ENCODE data around the gene TOR4A. TPM values are rescaled to one million over a fixed set of nuclear protein-coding genes. Genes with fewer than 3 reads are reported as not detected.
A peak's percentile ranks its signal among the peaks of the same experiment; 100 is the strongest.

The TOR4A gene
- 10 to 100 TPM; 10.9 to 17.2 (median 13.1) TPM for total RNA-seq
- 6.2 TPM for polyA plus RNA-seq
- long read RNA-seq, donor 1, full-length matches to known transcripts, result 10 of 32 reads
- long read RNA-seq, donor 1, partial matches to known transcripts, result 0 of 32 reads
- long read RNA-seq, donor 1, other reads (novel, unspliced or antisense), result 22 of 32 reads
- long read RNA-seq, donor 2, full-length matches to known transcripts, result 9 of 21 reads
- long read RNA-seq, donor 2, partial matches to known transcripts, result 11 of 21 reads
- long read RNA-seq, donor 2, other reads (novel, unspliced or antisense), result 1 of 21 reads
- long read RNA-seq, donor 3, result 0 reads
- long read RNA-seq, donor 4, full-length matches to known transcripts, result 16 of 39 reads
- long read RNA-seq, donor 4, partial matches to known transcripts, result 21 of 39 reads
- long read RNA-seq, donor 4, other reads (novel, unspliced or antisense), result 2 of 39 reads

- H3K4me3 ChIP-seq (ENCODE audit: low read length), result peak within 1 kb of the TSS; percentile 53
- WGBS, result 10% methylated on average over 25 of the region's 25 CpGs
- H3K27ac ChIP-seq (ENCODE audit: low read length), result peak within 1 kb of the TSS; percentile 87
- ATAC-seq (peak; percentile 77 to 87), DNase-seq (peak; percentile 93 to 95 (median 94))
- no peaks in the 10 kb centered on the region for H3K27me3 ChIP-seq (ENCODE audit: control insufficient read depth, insufficient read depth)
- intact Hi-C loops (cut with DNase I), result no loop called here
- H3K4me1 ChIP-seq (ENCODE audit: control insufficient read depth, insufficient read depth, low read length), result peaks cover 5% of the 10 kb centered on the region
- H3K9me3 ChIP-seq (ENCODE audit: control insufficient read depth, low read length), result no peaks in the 10 kb centered on the region
These were observed at the start of gene TOR4A for GRCh38 chr9:137277329-137278041. TOR4A (plus strand) TSS chr9:137277726; CDS start chr9:137278690, 964 bp downstream.

DNA sequence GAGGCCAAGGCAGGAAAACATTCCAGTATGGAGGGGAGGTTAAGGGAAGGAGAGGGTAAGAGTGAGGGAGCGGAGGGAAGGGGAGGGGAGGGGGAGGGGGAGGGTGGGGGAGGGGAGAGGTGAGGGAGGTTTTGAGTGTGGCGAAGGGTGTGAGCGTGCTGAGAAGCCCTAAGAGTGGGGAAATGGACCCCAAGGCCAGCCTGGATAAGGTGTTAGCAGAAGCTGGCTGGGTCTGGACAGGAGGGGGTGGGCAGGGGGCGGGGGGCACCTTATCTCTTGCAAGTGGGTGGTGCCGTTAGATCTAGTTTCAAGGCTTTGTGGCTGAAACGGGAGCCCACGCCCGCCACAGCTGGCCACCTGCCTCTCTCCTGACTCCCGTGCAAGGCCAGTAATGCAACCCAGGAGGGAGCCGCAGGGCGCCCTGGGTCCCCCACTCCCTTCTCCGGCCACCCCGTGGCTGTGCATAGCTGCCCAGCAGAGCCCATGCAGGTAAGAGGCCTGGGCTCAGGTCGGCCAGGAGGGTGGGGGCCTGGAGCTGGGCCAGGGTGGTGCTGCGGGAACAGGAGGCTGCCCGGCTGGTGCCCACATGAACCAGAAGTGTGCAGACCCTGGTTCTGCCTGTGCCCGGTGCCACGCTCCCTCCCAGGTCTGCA lies 49.5 kb upstream of the TOR4A start:
- H3K9me3 ChIP-seq (ENCODE audit: control insufficient read depth, low read length), result no peaks in the 10 kb centered on the region
- 35% methylated on average over 18 of the region's 18 CpGs for WGBS
- H3K27me3 ChIP-seq (ENCODE audit: control insufficient read depth, insufficient read depth), result no peaks in the 10 kb centered on the region
- H3K27ac ChIP-seq (ENCODE audit: low read length), result no peak overlapping the region
- no peaks in the 10 kb centered on the region for H3K4me1 ChIP-seq (ENCODE audit: control insufficient read depth, insufficient read depth, low read length)
- intact Hi-C loops (cut with DNase I), result loop anchor here in 3 of 4 donors (5.0 kb wide), 1 partner anchor 106 kb away; no protein-coding TSS in a partner anchor
- ATAC-seq, result no peak
- no peak overlapping the region for H3K4me3 ChIP-seq (ENCODE audit: low read length)
- DNase-seq, result peak in 1 of 3 donors; percentile 62

DNA sequence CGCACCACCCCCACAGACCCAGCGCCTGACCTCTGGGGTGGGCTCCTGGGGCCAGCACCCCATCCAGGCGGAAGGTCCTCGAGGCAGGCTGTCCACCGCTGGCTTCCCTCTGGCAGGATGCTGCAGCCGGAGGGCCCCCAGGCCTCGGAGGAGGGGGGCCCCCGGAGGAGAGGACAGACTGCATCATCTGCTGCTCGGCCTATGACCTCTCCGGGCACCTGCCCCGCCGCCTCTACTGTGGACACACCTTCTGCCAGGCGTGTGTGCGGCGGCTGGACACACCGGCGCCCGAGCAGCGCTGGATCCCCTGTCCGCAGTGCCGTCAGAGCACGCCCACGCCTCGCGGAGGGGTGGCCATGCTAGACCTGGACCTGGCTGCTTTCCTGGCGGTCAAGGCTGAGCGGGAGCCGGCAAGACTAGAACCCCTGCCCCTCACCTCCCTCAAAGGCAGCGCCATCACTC lies 49.0 kb upstream of the TOR4A start:
- intact Hi-C loops (cut with DNase I), result loop anchor here in 3 of 4 donors (5.0 kb wide), 1 partner anchor 106 kb away; no protein-coding TSS in a partner anchor
- Histone ChIP-seq H3K27ac (ENCODE audit: low read length) (no peak overlapping the region), H3K9me3 (ENCODE audit: control insufficient read depth, low read length) (no peaks in the 10 kb centered on the region), H3K4me1 (ENCODE audit: control insufficient read depth, insufficient read depth, low read length) (no peaks in the 10 kb centered on the region), H3K4me3 (ENCODE audit: low read length) (no peak overlapping the region), H3K27me3 (ENCODE audit: control insufficient read depth, insufficient read depth) (no peaks in the 10 kb centered on the region)
- DNase-seq (peak in 1 of 3 donors; percentile 58), ATAC-seq (no peak)
- WGBS, result 62% methylated on average over 29 of the region's 29 CpGs

DNA sequence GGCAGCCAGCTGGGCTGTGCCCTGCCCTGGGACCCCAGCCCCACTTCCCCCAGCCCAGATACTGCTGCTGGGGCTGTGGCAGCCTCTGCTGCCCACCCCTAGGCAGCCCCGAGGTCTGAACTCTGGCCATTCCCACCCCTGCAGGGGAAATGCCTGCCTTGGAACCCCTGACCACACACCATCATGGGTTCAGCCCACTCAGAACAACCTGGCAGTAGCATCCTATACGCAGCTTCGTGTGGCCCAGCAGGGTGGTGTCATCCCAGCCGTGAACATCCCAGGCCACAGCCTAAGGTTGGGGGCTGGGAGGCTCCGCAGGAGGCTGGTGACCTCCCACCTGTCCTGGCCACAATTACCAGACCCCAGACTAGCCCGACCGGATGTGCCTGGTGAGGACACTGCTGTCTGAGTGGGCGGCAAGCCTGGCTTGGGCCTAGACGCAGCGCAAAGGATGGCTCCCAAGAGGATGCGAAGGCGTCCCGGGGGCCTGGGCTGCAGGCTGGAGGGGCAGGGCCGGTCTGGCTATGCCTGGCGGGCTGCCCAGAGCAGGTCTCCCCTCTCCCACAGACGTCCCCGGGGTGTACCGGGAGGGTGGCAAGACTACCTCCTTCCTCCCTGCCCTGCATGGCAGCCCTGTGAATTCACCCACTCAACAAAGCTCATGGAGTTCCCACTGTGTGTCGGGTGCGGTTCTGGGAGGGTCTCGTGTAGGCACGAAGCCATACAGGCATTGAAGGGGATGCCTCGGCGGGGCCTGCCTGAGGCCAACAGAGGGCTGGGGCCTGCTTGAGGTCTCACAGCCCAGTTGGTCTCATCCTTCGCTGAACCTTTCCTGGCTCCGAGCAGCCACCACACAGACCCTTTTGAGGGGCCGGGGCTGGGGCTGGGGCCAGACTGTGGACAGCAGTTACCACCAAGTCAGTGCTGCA lies 48.3 kb upstream of the TOR4A start:
- H3K4me1 ChIP-seq (ENCODE audit: control insufficient read depth, insufficient read depth, low read length), result no peaks in the 10 kb centered on the region
- intact Hi-C loops (cut with DNase I), result loop anchor here in 3 of 4 donors (5.0 kb wide), 1 partner anchor 107 kb away; no protein-coding TSS in a partner anchor
- H3K9me3 ChIP-seq (ENCODE audit: control insufficient read depth, low read length), result no peaks in the 10 kb centered on the region
- no peaks in the 10 kb centered on the region for H3K27me3 ChIP-seq (ENCODE audit: control insufficient read depth, insufficient read depth)
- ATAC-seq, result no peak
- no peak overlapping the region for H3K4me3 ChIP-seq (ENCODE audit: low read length)
- DNase-seq, result peak in 1 of 3 donors; percentile 51
- no peak overlapping the region for H3K27ac ChIP-seq (ENCODE audit: low read length)
- 60% methylated on average over 27 of the region's 27 CpGs for WGBS

DNA sequence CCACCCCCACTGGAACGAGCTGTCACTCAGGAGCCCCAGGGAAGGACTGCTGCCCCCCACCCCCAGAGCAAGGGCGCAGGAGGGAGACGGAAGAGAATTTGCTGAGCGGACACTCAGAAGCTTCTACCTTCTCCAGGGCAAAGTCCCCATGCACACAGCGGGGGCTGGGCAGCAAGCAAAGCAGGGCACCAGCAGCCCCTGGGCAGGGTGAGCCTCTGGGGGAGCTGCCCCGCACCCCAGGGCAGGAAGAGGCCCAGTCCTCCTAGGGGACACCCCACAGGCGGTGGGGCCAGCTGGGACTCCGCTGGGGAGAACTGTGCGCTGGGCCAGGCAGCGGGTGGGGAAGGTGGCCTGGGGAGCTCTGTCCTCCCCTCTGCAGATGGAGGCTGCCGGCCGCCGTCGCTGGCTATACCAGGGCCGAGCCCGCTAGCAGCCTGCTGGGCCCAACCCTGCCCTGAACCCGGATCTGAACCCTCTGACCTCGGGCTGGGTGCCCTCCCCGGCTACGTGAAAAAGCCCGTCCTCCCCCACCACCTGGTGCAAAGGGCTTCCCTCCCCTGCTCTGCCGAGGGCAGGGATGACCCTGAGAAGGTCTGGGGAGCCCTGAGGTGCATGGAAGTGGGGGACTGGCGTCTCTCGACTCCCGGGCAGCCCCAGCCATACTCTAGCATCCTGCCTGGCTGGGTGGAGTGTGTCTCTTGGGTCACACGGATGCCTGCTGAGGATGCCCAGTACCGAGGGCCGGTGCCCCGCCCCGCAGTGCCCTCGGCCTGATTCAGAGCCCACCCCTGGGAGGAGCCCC lies 47.4 kb upstream of the TOR4A start:
- 61% methylated on average over 31 of the region's 31 CpGs for WGBS
- Histone ChIP-seq H3K4me3 (ENCODE audit: low read length) (no peak overlapping the region), H3K4me1 (ENCODE audit: control insufficient read depth, insufficient read depth, low read length) (no peaks in the 10 kb centered on the region), H3K9me3 (ENCODE audit: control insufficient read depth, low read length) (no peaks in the 10 kb centered on the region), H3K27me3 (ENCODE audit: control insufficient read depth, insufficient read depth) (no peaks in the 10 kb centered on the region), H3K27ac (ENCODE audit: low read length) (no peak overlapping the region)
- DNase-seq (peak in 1 of 3 donors; percentile 46), ATAC-seq (no peak)
- intact Hi-C loops (cut with DNase I), result loop anchor here in 3 of 4 donors (5.0 kb wide), 1 partner anchor 108 kb away; no protein-coding TSS in a partner anchor

GRCh38 chr9:137230705-137231371 lies 46.7 kb upstream of the TOR4A start, which contains the start of gene SLC34A3:
SLC34A3 (plus strand) TSS chr9:137230901; CDS start chr9:137231703, 802 bp downstream.
- no peak for ATAC-seq
- intact Hi-C loops (cut with DNase I), result no loop called here
- H3K27me3 ChIP-seq (ENCODE audit: control insufficient read depth, insufficient read depth), result no peaks in the 10 kb centered on the region

DNA sequence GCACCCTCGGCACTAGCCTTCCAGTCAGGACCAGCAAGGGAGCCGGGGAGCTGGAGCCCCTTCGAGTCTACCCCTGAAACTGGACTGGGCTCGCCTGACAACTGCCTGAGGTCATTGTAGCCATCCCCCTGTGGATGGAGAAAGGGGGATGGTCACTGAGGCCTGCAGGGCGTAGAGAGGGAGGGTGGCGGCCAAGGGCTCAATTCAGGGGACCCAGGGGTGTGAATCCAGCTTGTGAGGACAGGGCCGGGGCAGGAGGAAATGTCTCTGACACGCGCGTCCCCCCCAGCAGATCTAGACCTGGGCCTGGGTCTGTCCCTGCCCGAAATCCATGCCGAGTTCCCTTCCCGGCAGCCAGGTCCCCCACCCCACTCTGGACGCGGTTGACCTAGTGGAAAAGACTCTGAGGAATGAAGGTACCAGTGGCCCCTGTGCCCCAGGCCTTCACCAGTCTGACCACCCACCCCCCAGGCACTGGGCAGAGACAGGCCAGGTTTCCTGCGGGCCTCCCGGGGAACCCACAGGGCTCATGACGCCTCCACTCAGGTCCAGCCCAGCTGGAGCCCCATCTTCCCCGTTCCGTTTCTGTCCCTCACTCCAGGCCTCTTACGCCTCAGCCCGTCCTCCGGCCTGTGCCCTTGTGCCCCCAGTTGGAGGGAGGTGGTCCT lies 46.0 kb upstream of the TOR4A start:
- no peak for ATAC-seq
- H3K27me3 ChIP-seq (ENCODE audit: control insufficient read depth, insufficient read depth), result no peaks in the 10 kb centered on the region
- H3K4me3 ChIP-seq (ENCODE audit: low read length), result no peak overlapping the region
- intact Hi-C loops (cut with DNase I), result loop anchor here in 1 of 4 donors (2.0 kb wide), 2 partner anchors 29 to 109 kb away; no protein-coding TSS in a partner anchor
- WGBS, result 78% methylated on average over 23 of the region's 23 CpGs
- no peaks in the 10 kb centered on the region for H3K4me1 ChIP-seq (ENCODE audit: control insufficient read depth, insufficient read depth, low read length)
- no peak overlapping the region for H3K27ac ChIP-seq (ENCODE audit: low read length)
- H3K9me3 ChIP-seq (ENCODE audit: control insufficient read depth, low read length), result no peaks in the 10 kb centered on the region
- no peak for DNase-seq

More at GRCh38 chr9:137230705-137231371, 46.7 kb upstream of the TOR4A start, which contains the start of gene SLC34A3:
- Histone ChIP-seq H3K4me1 (ENCODE audit: control insufficient read depth, insufficient read depth, low read length) (no peaks in the 10 kb centered on the region), H3K27ac (ENCODE audit: low read length) (no peak within 1 kb of the TSS), H3K4me3 (ENCODE audit: low read length) (no peak within 1 kb of the TSS), H3K9me3 (ENCODE audit: control insufficient read depth, low read length) (no peaks in the 10 kb centered on the region)
- 63% methylated on average over 14 of the region's 14 CpGs for WGBS
- DNase-seq, result peak in 1 of 3 donors; percentile 50

DNA sequence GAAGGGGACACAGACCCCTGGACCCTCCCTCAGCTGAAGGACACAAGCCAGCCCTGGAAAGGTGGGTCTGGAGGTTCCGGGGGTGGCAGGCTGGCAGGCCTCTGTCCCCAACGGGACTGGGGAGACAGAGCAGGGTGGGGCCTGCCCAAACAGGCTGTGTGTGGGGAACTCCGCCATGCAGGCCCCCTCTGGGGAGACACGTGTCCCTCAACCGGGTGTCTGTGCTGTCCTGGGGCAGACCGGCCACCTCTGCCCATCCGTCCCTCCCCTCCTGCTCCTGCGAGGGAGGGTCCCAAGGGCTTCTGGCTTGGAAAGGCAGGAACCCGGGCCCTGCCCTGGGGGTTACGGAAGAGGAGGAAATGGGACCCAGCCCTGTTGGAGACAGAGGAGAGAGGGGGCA lies 45.4 kb upstream of the TOR4A start:
- no peak for ATAC-seq
- 60% methylated on average over 10 of the region's 10 CpGs for WGBS
- Histone ChIP-seq H3K27ac (ENCODE audit: low read length) (no peak overlapping the region), H3K4me1 (ENCODE audit: control insufficient read depth, insufficient read depth, low read length) (no peaks in the 10 kb centered on the region), H3K27me3 (ENCODE audit: control insufficient read depth, insufficient read depth) (no peaks in the 10 kb centered on the region), H3K9me3 (ENCODE audit: control insufficient read depth, low read length) (no peaks in the 10 kb centered on the region), H3K4me3 (ENCODE audit: low read length) (no peak overlapping the region)
- intact Hi-C loops (cut with DNase I), result loop anchor here in 1 of 4 donors (2.0 kb wide), 2 partner anchors 29 to 109 kb away; no protein-coding TSS in a partner anchor
- no peak for DNase-seq

All from right cardiac atrium (tissue), 5 donors.